RWPE2 (cell line): Measurements from ENCODE around the gene MT1F.

Experiments used
- ATAC-seq: fragments of 200-7000 bp; cut with Tn5 transposase; 3 replicates; pipeline ENCODE4 v1.9.1; 2021; ENCODE audit warnings: low read depth
- DNase-seq: peaks from one replicate; pipeline ENCODE4 v3.0.0-alpha.2; 2020; ENCODE audit warnings: low spot score
- H3K27ac ChIP-seq: fragments of 450-650 bp; 2 replicates; pipeline ENCODE4 v1.5.1; 2017; ENCODE audit warnings: mild to moderate bottlenecking; ENCODE audit not compliant: poor library complexity, severe bottlenecking
- H3K27me3 ChIP-seq: fragments of 250-450 bp; sonication (Bioruptor Pico); 2 replicates; pipeline ENCODE4 v1.5.1; 2021; ENCODE audit warnings: mild to moderate bottlenecking, moderate library complexity; ENCODE audit not compliant: insufficient read depth, poor library complexity, severe bottlenecking
- H3K36me3 ChIP-seq: fragments of 250-450 bp; sonication (Bioruptor Pico); 2 replicates; pipeline ENCODE4 v1.5.1; 2020; ENCODE audit warnings: low read depth, mild to moderate bottlenecking, moderate library complexity
- H3K4me1 ChIP-seq: fragments of 250-450 bp; sonication (Bioruptor Pico); 2 replicates; pipeline ENCODE4 v1.5.1; 2021; ENCODE audit warnings: mild to moderate bottlenecking, moderate library complexity; ENCODE audit not compliant: insufficient read depth, poor library complexity, severe bottlenecking
- H3K4me3 ChIP-seq: fragments of 250-450 bp; sonication (Bioruptor Pico); 2 replicates; pipeline ENCODE4 v1.5.1; 2021; ENCODE audit warnings: mild to moderate bottlenecking, moderate library complexity; ENCODE audit not compliant: severe bottlenecking
- H3K9me3 ChIP-seq: fragments of 250-450 bp; sonication (Bioruptor Pico); 2 replicates; pipeline ENCODE4 v1.5.1; 2021; ENCODE audit warnings: mild to moderate bottlenecking, moderate library complexity; ENCODE audit not compliant: severe bottlenecking
- TF ChIP-seq, protein P1 (sequence below): fragments of 450-650 bp; IDR thresholded peaks from one replicate; pipeline ENCODE4 v1.5.1; 2017; ENCODE audit warnings: mild to moderate bottlenecking, moderate library complexity; ENCODE audit not compliant: poor library complexity, severe bottlenecking

The MT1F gene

DNA sequence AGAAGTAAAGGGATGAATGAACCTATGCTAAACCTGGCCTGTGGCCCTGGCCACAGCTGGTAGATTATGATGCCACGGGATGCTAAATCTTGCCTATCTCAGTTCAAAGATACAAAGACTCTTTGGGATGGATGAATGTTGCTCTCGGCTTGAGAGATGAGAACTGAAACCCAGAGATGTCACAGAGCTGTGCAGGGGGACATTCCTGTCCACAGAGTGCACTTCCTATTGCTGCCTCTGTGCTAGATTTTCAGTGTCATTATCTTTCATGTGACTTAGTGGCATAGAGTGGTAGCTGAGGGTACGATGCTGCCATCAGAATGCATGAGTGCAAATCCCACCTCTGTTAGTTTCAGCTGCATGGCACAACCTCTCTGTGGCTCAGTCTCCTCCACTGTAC, 27.6 kb upstream of the MT1F start:
- no peaks in the 10 kb centered on the region for H3K27me3 ChIP-seq
- peaks cover 5% of the 10 kb centered on the region for H3K4me1 ChIP-seq
- no peak overlapping the region for H3K27ac ChIP-seq
- TF ChIP-seq, protein P1, sequence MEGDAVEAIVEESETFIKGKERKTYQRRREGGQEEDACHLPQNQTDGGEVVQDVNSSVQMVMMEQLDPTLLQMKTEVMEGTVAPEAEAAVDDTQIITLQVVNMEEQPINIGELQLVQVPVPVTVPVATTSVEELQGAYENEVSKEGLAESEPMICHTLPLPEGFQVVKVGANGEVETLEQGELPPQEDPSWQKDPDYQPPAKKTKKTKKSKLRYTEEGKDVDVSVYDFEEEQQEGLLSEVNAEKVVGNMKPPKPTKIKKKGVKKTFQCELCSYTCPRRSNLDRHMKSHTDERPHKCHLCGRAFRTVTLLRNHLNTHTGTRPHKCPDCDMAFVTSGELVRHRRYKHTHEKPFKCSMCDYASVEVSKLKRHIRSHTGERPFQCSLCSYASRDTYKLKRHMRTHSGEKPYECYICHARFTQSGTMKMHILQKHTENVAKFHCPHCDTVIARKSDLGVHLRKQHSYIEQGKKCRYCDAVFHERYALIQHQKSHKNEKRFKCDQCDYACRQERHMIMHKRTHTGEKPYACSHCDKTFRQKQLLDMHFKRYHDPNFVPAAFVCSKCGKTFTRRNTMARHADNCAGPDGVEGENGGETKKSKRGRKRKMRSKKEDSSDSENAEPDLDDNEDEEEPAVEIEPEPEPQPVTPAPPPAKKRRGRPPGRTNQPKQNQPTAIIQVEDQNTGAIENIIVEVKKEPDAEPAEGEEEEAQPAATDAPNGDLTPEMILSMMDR: no peak
- DNase-seq (no peak), ATAC-seq (no peak)
- no peaks in the 10 kb centered on the region for H3K9me3 ChIP-seq
- H3K4me3 ChIP-seq: no peak overlapping the region
- peaks cover 11% of the 10 kb centered on the region for H3K36me3 ChIP-seq

DNA sequence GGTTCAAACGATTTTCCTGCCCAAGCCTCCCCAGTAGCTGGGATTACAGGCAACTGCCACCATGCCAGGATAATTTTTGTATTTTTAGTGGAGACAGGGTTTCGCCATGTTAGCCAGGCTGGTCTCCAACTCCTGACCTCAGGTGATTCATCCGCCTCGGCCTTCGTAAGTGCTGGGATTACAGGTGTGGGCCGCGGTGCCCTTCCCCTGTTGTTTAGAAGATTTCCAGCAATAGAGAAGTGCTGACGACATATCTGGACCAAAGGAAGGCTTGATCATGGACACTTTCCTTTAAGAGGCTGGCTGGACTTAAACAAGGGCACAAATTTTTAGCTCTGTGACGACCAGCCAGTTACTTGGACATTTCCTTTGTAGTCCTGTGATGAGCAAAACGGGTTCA, 26.6 kb upstream of the MT1F start:
- H3K27me3 ChIP-seq: no peaks in the 10 kb centered on the region
- H3K9me3 ChIP-seq: no peaks in the 10 kb centered on the region
- H3K4me1 ChIP-seq: peaks cover 5% of the 10 kb centered on the region
- TF ChIP-seq, protein P1: no peak
- no peak overlapping the region for H3K27ac ChIP-seq
- H3K4me3 ChIP-seq: no peak overlapping the region
- no peak for DNase-seq
- no peak for ATAC-seq
- peaks cover 7% of the 10 kb centered on the region for H3K36me3 ChIP-seq

DNA sequence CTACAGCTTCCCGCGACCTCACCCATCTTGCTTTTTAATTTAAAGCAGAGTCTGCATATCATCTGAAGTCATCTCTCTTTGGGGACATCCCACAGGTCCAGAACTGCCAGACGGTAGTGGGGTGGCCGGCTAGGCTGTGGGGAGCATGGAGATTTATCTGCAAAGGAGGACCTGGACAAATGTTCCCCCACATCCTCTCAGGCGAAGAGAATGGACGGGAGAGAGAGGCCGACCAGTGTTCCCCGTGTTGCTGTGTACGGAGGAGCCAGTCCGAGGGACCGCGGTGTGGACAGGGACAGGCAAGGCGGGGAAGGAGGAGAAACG, 26.0 kb upstream of the MT1F start:
- DNase-seq (no peak), ATAC-seq (no peak)
- H3K27ac ChIP-seq: no peak overlapping the region
- TF ChIP-seq, protein P1: no peak
- H3K9me3 ChIP-seq: no peaks in the 10 kb centered on the region
- H3K27me3 ChIP-seq: no peaks in the 10 kb centered on the region
- peaks cover 4% of the 10 kb centered on the region for H3K4me1 ChIP-seq
- H3K4me3 ChIP-seq: no peak overlapping the region
- peaks cover 3% of the 10 kb centered on the region for H3K36me3 ChIP-seq

DNA sequence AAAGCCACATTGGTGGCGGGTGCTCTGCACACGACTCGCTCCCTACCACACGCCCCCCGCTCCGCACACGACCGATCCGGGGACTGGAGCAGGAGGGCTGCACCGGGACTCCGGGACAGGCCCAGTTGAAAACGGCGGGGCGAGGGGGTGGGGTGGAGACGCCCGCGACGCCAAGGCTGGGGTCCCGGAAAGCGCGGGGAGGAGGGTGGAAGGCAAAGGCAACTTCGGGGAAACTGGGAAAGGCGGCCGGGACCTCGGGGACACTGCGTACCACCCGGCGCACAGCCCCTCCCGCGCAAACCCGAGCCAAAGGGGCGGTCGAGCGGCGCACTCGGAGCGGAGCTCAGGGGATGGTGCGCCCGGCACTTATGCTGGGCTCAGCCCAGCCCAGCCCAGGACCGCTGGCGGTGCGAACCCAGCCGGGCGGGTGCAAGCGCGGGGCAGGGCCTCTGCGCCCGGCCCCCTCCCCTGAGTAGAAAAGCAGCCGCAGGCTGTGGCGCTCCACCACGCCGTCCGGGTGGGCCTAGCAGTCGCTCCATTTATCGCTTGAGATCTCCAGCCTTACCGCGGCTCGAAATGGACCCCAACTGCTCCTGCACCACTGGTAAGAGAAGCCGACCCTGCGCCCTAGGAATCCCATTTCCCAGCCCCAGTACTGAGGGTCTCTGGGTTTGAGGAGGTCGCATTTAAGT, 25.5 kb upstream of the MT1F start, which contains the start of gene MT1M:
MT1M (plus strand) TSS at position 504 of the 692 bp plus-strand sequence; CDS start at position 577, 73 bp downstream.
- H3K27me3 ChIP-seq: no peaks in the 10 kb centered on the region

DNA sequence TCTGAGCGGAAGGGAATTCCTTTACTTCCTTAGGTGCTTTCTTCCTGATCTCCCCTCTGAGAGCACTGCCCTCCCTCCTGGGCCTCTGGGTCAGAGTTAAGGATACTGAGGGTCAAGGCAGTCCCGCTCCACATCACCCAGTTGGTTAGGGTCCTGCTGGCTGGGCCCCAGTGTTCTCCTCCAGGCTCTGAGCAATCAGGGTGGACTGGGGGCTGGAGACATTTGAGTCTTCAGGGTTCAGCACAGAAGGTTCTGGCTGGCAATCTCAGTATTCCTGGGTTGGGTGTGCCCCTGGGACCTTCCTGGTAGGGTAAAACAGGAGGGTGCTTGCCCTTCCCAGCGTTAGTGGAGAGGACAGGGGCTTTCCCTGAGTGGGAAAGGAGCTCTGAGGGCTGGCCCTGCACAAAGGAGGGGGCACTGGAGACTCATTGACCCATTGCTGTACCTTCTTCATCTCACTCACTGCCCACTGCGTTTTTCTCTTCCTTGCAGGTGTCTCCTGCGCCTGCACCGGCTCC, 24.9 kb upstream of the MT1F start:
- H3K4me3 ChIP-seq: no peak overlapping the region
- no peak for DNase-seq
- H3K9me3 ChIP-seq: no peaks in the 10 kb centered on the region
- no peaks in the 10 kb centered on the region for H3K27me3 ChIP-seq
- TF ChIP-seq, protein P1: no peak
- no peak overlapping the region for H3K27ac ChIP-seq
- no peak for ATAC-seq
- no peaks in the 10 kb centered on the region for H3K36me3 ChIP-seq
- no peaks in the 10 kb centered on the region for H3K4me1 ChIP-seq

More for the DNA sequence above, 25.5 kb upstream of the MT1F start, which contains the start of gene MT1M:
- no peak within 1 kb of the TSS for H3K27ac ChIP-seq
- H3K9me3 ChIP-seq: no peaks in the 10 kb centered on the region
- TF ChIP-seq, protein P1: no peak
- ATAC-seq: no peak
- no peak within 1 kb of the TSS for H3K4me3 ChIP-seq
- no peaks in the 10 kb centered on the region for H3K4me1 ChIP-seq
- H3K36me3 ChIP-seq: no peaks in the 10 kb centered on the region
- no peak for DNase-seq
